HG02678 (cell line): ENCODE data around the gene CFI.
"Not testable (repeated sequence)": the region's sequence is repeated elsewhere in the genome, so short reads cannot be mapped to it uniquely, and the experiment has no call there.

Experiments
- ATAC-seq: cut with Tn5 transposase; IDR thresholded peaks from one replicate; pipeline ENCODE4 v1.9.1; 2021; ENCODE audit warnings: mild to moderate bottlenecking, moderate library complexity; ENCODE audit not compliant: unreplicated experiment

Gene CFI

GRCh38 chr4:109801099-109801789 is 555 bp downstream of the CFI start:
- ATAC-seq: no peak

- ATAC-seq: no peak
Measured at GRCh38 chr4:109798866-109799265, 2.9 kb downstream of the CFI start.

GRCh38 chr4:109795059-109795458 is 6.7 kb downstream of the CFI start:
- no peak for ATAC-seq

- no peak for ATAC-seq
Measured at GRCh38 chr4:109787807-109788206, 14.0 kb downstream of the CFI start.

GRCh38 chr4:109786846-109787245 is 15.0 kb downstream of the CFI start:
- no peak for ATAC-seq

GRCh38 chr4:109782092-109782491 is 19.7 kb downstream of the CFI start:
- not testable (repeated sequence) for ATAC-seq

GRCh38 chr4:109764789-109765402 is 36.9 kb downstream of the CFI start:
- no peak for ATAC-seq

- no peak for ATAC-seq
Measured at GRCh38 chr4:109764376-109764775, 37.4 kb downstream of the CFI start.

GRCh38 chr4:109760682-109761081 is 41.1 kb downstream of the CFI start:
- no peak for ATAC-seq

GRCh38 chr4:109755656-109756055 is 46.1 kb downstream of the CFI start:
- no peak for ATAC-seq

- ATAC-seq: no peak
Measured at GRCh38 chr4:109754093-109754857, 47.5 kb downstream of the CFI start.

GRCh38 chr4:109752525-109752924 is 49.3 kb downstream of the CFI start:
- ATAC-seq: no peak

GRCh38 chr4:109751852-109752251 is 49.9 kb downstream of the CFI start:
- ATAC-seq: no peak

- no peak for ATAC-seq
Measured at GRCh38 chr4:109750652-109751244, 51.1 kb downstream of the CFI start.

GRCh38 chr4:109749388-109750082 is 52.3 kb downstream of the CFI start:
- no peak for ATAC-seq

- no peak for ATAC-seq
Measured at GRCh38 chr4:109748114-109748513, 53.7 kb downstream of the CFI start.

GRCh38 chr4:109746728-109747127 is 55.1 kb downstream of the CFI start:
- no peak for ATAC-seq

- ATAC-seq: no peak
Measured at GRCh38 chr4:109745830-109746229, 56.0 kb downstream of the CFI start.

- no peak for ATAC-seq
Measured at GRCh38 chr4:109739547-109739946, 62.3 kb downstream of the CFI start.

- ATAC-seq: no peak
Measured at GRCh38 chr4:109738104-109738872, 63.5 kb downstream of the CFI start.
